ENCODE results near the gene GRM7. TPM values are rescaled to one million over a fixed set of nuclear protein-coding genes. Genes with fewer than 3 reads are reported as not detected.

The GRM7 gene
- polyA plus RNA-seq, 4 donors, result 2.0 to 3.4 (median 2.3) TPM

DNA sequence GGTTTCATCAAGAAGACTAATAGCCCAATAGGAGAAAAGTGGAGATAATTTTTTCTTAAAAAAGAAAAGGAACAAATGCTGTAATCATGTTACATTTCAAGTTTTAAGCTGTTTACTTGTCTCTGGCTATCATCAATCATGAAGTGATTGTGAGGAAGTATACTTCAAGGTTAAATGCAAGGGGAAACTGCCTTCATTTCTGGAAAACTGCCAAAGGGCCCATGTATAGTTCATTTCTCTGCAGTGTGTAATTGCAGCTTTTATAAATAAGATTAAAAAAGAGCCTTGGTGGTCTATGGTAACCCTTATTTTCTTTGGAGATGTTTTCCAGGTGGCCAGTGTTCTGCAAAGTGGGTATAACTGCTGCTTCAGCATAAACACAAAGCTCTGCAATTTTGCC lies 101.9 kb downstream of the GRM7 start:
- DNase-seq (ENCODE audit: low read depth in 4 of 4, low spot score in 2 of 4), result peak; percentile 15 to 36 (median 30)

DNA sequence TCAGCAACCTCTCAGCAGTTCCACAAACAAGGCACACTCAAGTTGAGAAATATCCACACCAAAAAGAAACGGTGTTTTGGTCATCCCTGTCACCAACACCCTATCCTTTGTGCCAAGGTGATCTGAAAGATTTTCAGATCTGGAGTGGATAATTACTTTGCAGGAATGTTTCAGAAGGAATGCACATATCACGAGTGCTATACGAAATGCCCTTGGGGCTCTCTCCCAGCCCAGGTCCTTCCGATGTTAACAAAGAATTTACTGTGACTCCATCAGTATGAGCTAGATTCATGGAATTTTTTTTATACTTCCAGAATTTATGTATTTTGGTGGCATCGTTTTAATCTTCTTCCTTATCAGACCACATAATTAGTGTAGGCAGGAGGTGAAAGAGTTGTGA lies 105.0 kb downstream of the GRM7 start:
- no peak for DNase-seq (ENCODE audit: low read depth in 4 of 4, low spot score in 2 of 4)

DNA sequence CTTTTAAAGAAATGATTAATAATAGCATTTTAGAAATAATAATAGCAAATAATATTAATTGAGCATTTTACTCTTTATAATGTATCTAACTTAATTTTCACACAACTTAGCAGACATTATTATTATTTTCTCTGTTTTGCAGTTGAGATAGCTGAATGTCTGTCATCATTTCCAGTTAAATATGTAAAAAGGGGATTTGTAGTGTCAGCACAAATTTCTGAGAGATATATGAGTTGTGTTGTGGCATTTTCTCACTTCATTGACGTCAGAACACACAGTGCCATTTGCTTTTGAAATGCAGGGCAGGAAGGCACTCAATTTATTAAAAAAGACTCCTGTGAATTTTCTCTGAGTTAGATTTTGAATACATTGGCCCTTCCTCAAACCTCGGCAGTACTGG lies 111.0 kb downstream of the GRM7 start:
- no peak for DNase-seq (ENCODE audit: low read depth in 4 of 4, low spot score in 2 of 4)

- no peak for DNase-seq (ENCODE audit: low read depth in 4 of 4, low spot score in 2 of 4)
These were observed 124.9 kb downstream of the GRM7 start for GRCh38 chr3:6985848-6986247.

GRCh38 chr3:6989608-6990291 lies 128.8 kb downstream of the GRM7 start:
- no peak for DNase-seq (ENCODE audit: low read depth in 4 of 4, low spot score in 2 of 4)

- peak in 1 of 4 donors; percentile 6 for DNase-seq (ENCODE audit: low read depth in 4 of 4, low spot score in 2 of 4)
These were observed 133.3 kb downstream of the GRM7 start for GRCh38 chr3:6994081-6994668.

DNA sequence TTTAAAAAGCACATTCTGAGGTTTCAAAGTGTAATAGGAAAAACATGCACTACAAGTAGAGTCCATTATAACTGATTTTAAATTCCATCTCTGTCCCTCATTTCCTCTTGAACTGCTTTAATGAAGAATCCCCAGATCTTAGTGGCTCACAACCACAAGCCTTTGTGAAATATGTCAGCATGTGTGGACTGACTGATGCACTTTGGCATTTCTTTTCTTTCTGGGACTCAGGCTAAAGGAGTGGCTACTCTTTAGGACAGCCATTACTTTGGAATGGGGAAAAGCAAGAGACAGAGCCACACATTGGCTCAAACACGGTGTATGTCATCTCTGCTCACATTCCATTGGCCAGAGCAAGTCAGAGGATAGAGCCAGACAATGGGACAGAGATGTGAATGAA lies 139.6 kb downstream of the GRM7 start:
- DNase-seq (ENCODE audit: low read depth in 4 of 4, low spot score in 2 of 4), result no peak

DNA sequence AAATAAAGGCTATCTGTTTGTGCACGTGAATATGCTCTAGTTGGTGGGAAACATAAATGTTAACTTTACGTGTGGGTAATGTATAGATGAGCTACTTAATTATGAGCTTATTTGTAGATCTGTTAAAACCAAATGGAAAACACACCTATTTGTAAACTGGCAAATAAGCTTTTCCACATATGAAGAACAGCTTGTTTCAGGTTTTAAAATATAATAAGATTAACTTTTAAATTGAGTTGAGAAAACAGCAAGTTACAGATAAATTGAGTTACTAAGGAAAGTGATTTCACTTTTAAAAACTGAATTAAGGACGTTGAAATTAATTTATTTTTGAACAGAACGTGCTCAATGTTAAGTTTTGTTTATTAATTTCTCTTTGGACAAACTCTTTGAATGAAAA lies 140.5 kb downstream of the GRM7 start:
- no peak for DNase-seq (ENCODE audit: low read depth in 4 of 4, low spot score in 2 of 4)

DNA sequence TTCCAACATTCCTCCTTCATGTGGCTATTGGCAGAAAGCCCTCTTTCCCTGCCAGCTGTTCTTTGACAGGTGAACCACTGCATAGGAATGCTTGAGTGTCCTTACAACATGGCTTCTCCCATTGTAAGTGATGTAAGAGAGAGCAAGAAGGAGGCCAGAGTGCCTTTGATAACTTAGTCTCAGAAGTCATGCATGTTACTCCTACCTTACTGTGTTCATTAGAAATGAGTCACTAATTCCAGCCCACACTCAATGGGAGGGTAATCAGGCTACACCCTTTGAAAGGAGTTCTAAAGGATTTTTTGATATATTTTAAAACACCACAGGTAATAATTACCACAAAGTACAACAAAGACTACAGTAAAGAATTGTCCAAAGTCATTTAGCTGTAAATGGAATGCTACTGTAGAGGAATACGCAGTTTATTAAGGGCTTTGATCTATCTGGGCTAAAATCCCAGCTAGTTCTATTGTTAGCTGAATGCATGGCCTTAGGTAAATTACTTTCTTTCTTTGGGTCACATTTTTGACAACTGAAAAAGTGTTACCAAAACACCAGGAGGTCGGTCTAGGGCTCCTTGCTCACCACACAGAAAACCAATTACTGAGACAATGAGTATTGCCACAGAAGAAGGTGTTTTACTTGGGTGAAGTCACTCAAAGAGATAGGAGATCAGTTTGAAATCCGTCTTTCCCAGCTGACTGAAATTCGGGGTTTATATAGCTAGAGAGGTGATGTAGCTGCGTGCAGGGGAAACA lies 154.9 kb downstream of the GRM7 start:
- DNase-seq (ENCODE audit: low read depth in 4 of 4, low spot score in 2 of 4), result no peak

DNA sequence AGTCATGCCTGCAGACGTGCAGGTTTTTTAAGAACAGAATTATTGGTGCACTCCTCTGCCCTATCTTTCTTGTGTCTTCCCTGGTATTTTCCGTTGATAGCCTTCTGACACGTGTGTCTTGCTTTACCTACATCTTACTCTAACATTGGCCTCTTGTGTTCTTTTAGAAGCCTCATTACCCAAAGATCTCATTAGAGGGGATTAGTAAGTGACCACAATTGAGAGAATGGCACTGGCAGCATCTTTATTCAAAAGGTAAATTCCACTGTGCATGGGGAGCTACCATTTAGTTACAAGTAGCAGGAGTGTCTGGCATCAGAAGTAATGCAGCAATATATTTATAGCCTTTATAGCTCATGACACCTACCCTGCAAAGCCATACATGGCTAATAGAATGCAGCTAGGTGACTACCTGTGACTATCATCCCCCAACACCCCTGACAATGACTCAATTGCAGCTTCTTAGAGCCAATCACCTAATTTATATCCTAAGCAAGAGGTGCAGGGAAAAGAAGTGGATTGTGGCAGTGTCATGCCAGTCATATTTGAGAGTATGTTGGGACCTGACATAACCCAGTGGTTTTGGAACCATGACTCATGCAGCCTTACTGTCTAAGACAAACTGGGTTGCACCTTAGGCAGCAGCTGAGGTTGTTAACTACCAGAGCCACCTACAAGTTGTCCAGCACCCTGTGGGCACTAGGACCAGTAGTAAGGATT lies 164.8 kb downstream of the GRM7 start:
- DNase-seq (ENCODE audit: low read depth in 4 of 4, low spot score in 2 of 4), result no peak

DNA sequence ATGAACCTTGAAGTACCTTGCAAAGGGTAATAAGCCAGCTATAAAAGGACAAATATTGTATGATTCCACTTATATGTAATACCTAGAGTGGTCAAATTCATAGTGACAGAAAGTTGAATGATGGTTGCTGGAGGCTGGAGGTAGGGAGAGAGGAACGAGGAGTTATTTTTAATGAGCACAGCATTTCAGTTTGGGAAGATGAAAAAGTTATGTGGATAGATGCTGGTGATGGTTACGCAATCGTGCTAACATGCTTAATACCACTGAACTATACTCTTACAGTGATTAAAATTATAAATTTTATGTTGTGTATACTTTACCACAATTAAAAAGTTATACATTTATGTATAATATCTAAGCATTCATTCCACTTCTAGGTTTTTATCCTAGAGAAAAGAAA lies 168.6 kb downstream of the GRM7 start:
- no peak for DNase-seq (ENCODE audit: low read depth in 4 of 4, low spot score in 2 of 4)

- no peak for DNase-seq (ENCODE audit: low read depth in 4 of 4, low spot score in 2 of 4)
These were observed 177.5 kb downstream of the GRM7 start for GRCh38 chr3:7038394-7038793.

DNA sequence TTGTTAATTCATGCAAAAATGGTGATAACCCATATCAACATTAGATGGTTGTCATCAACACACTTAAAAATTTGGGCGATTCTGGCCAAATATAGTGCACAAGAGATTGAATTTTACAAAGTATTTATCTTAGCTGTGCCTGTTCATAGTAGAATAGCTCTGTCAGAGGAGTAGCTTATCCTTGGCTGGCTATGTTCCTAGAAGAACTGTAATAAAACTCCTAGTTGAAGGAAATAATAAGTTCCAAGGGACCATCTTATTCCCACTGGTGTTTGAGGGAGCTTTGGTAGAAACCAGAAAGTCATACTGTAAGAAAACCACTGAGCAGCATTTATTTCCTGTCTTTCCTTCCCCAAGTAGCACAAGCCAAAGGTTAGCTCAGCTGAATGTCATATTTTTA lies 201.8 kb downstream of the GRM7 start:
- no peak for DNase-seq (ENCODE audit: low read depth in 4 of 4, low spot score in 2 of 4)

DNA sequence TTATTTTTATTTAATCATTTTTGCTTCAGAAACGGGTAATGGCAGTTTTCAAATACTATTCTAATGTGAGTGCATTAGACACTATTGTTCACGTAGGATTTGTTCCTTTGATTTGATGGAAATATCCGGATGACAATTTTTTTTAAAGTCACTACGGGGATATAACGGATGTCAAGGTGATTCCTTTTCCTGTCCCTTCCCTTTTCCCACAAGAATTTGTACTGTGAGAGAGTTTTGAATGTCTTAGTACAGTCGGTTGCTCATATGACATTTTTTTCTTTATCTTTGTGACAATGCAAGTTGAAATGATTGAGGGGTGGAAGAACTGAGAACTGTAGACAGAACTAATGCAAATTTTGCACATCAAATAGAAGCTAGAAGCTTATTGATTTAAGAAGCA lies 209.5 kb downstream of the GRM7 start:
- DNase-seq (ENCODE audit: low read depth in 4 of 4, low spot score in 2 of 4), result no peak

DNA sequence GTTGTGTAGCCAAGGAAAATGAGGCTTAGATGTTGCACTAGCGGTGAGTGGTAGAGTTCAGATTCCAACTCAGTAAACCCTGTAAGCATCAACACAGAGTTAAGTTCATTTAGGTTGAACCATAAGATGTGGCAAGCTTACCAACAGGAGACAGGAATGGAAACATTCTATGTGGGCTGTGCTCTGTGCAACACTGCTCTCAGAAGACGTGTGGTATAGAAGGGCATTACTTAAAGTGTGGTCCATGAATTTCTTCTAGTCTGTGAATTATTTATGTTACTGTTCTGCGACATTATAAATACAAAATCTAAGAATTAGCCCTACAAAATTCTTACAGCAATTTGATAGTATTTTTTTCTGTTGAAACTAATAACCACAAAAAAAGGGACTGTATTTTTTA lies 213.3 kb downstream of the GRM7 start:
- no peak for DNase-seq (ENCODE audit: low read depth in 4 of 4, low spot score in 2 of 4)

DNA sequence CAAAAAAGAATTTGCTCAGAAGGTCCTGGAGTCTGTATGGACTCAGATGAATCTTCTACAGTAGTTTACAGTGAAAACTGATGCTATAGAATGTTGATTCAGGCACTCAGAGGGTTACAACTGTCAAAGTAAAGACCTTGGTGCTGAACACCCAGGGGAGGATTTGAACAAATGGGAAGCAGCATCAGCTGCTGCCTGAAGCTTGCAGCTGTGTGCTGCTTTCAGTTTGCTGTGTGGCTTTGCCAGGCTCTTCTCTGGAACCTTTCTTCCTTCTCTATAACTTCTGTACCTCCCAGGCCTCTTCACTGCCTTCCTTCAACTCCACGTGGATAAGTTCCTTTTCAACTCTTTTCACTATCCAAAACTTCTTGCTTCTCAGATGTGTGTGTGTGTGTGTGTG lies 214.2 kb downstream of the GRM7 start:
- no peak for DNase-seq (ENCODE audit: low read depth in 4 of 4, low spot score in 2 of 4)

GRCh38 chr3:7075901-7076300 lies 215.0 kb downstream of the GRM7 start:
- DNase-seq (ENCODE audit: low read depth in 4 of 4, low spot score in 2 of 4), result no peak

GRCh38 chr3:7082244-7082643 lies 221.3 kb downstream of the GRM7 start:
- DNase-seq (ENCODE audit: low read depth in 4 of 4, low spot score in 2 of 4), result no peak

DNA sequence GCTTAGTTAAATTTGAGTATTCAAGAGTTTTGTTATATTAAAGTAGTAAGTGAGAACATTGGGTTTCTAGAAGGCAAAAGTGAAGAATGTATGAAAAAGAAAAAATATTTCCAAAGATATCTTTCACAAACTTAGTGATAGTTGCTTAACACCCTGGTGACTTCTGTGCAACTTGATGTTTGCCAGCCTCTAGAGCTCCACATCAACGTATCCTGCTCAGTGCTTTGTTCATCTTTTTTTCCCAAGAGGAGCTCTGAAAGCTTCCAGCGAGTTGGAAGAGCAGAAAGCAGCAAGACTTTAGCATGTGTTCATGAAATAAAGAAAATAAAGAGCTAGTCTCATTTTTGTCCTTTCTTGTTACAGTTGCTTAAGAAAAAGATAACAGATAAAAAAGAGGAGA lies 225.5 kb downstream of the GRM7 start:
- DNase-seq (ENCODE audit: low read depth in 4 of 4, low spot score in 2 of 4), result no peak

DNA sequence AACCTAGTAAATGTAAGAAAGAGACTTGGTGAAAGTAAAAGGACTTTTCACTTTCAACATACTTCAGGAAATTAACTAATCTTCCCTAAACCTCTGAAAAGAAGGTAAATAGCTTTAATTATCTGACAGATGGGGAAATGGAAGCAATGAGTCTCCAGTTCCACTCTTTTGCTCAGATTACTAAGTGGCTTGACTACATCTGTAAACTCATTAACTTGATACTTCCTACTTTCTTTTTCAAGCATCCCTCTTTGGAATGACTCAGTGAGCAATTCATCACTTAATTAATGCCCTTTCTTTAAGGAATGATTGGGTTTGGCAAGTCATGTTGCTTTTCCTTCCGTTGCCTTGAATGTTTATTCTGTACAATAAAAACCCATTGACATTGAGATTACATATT lies 234.2 kb downstream of the GRM7 start:
- DNase-seq (ENCODE audit: low read depth in 4 of 4, low spot score in 2 of 4), result peak in 2 of 4 donors; percentile 19 to 21

DNA sequence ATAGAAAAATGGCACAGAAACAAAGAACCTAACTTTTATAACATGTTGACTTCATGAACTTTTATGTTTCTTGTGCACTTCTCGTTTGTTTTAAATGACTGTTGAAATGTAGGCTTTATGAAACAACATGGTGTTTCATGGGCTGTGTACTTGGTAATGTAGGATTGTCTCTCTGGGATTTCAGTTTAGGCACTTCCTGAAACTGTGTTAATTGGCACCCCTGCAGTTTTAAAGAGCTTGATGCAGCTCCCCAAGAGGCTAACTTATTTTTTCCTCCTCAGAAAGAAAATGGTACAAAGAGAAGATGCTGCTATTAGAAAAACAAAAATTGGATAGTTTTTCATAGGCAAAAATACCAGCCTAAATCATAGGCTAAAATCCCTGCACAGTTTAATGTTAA lies 239.2 kb downstream of the GRM7 start:
- no peak for DNase-seq (ENCODE audit: low read depth in 4 of 4, low spot score in 2 of 4)
